ENCODE data around the gene CASZ1.

GRCh38 chr1:10721381-10722321 is 74.8 kb downstream of the CASZ1 start:
- no peak for TF ChIP-seq POLR2A (IDR thresholded peaks at IDR 0.05; ENCODE audit: low read depth, low read length)
- TF ChIP-seq TAF1 (IDR thresholded peaks at IDR 0.05; ENCODE audit: low read depth, low read length), result no peak
- no peak for TF ChIP-seq POLR2AphosphoS5 (IDR thresholded peaks at IDR 0.05; ENCODE audit: low read depth, low read length)
